B cell (primary cell): Measurements from ENCODE around the gene DSG3. TPM values are rescaled to one million over a fixed set of nuclear protein-coding genes. Genes with fewer than 3 reads are reported as not detected.
"Not testable (repeated sequence)": the region's sequence is repeated elsewhere in the genome, so short reads cannot be mapped to it uniquely, and the experiment has no call there.

Source experiments
- ATAC-seq: fragments of 200-7000 bp; cut with Tn5 transposase; one replicate; pipeline ENCODE4 v1.10.0; 2021; ENCODE audit warnings: low read depth, mild to moderate bottlenecking, moderate number of reproducible peaks, moderate library complexity
- CTCF ChIA-PET: fragments of 350-600 bp; sonication (Branson Sonifier 250); formaldehyde crosslinking; loops from one replicate; lab custom pipeline; 2021; ENCODE audit warnings: antibody characterized with exemption, inconsistent platforms; lab: Charles Lee
- POLR2A ChIA-PET: fragments of 350-600 bp; sonication (Branson Sonifier 250); formaldehyde crosslinking; loops from one replicate; lab custom pipeline; 2021; ENCODE audit warnings: antibody characterized with exemption; lab: Charles Lee
- DNase-seq: peaks from one replicate; pipeline ENCODE4 v3.0.0; 2013
- H2AFZ ChIP-seq: 2 replicates; pipeline ENCODE4 v1.6.1; 2012; ENCODE audit warnings: mild to moderate bottlenecking, low read depth, low read length; ENCODE audit not compliant: insufficient read depth, poor library complexity, severe bottlenecking
- H3K27ac ChIP-seq, 2 donors: 1 replicate in 1 of 2; 2 replicates in 1 of 2; pipeline ENCODE4 v1.5.1; 2012 to 2013; ENCODE audit warnings: low read length in 2 of 2, mild to moderate bottlenecking in 2 of 2, moderate library complexity in 1 of 2
- H3K27me3 ChIP-seq, 4 experiments: fragments of 200-600 bp in 1 of 4; sonication (generic) in 1 of 4; replicated peaks in 1 of 4; 1 replicate in 2 of 4; 2 replicates in 2 of 4; pipeline versions ENCODE4 v1.6.1 to v1.7.0; 2013 to 2016; ENCODE audit warnings: low read length in 3 of 4, mild to moderate bottlenecking in 2 of 4, mixed read lengths in 1 of 4, moderate library complexity in 1 of 4; ENCODE audit not compliant: insufficient read depth in 4 of 4, control insufficient read depth in 3 of 4; ENCODE audit errors: control extremely low read depth in 1 of 4
- H3K36me3 ChIP-seq, 2 experiments: replicated peaks in 1 of 2; 1 replicate in 1 of 2; 2 replicates in 1 of 2; pipeline versions ENCODE4 v1.6.1 to v1.7.1; 2013; ENCODE audit warnings: low read length in 1 of 2; ENCODE audit not compliant: insufficient read depth in 2 of 2, control insufficient read depth in 1 of 2; ENCODE audit errors: control extremely low read depth in 1 of 2, extremely low read depth in 1 of 2
- H3K4me1 ChIP-seq, 2 donors: fragments of 200-600 bp in 1 of 2; sonication (generic) in 1 of 2; 1 replicate in 1 of 2; 2 replicates in 1 of 2; pipeline versions ENCODE4 v1.5.1 to v1.6.1; 2013 to 2017; ENCODE audit warnings: low read length in 2 of 2; ENCODE audit not compliant: control insufficient read depth in 2 of 2, insufficient read depth in 2 of 2
- H3K4me2 ChIP-seq: replicated peaks from 2 replicates; pipeline ENCODE3; 2012; ENCODE audit warnings: mild to moderate bottlenecking, low read depth, low read length; ENCODE audit not compliant: poor library complexity, severe bottlenecking
- H3K4me3 ChIP-seq, 5 experiments: fragments of 200-600 bp in 1 of 5; sonication (generic) in 1 of 5; 1 replicate in 3 of 5; 2 replicates in 2 of 5; pipeline versions ENCODE4 v1.5.1 to v1.7.0; 2011 to 2016; ENCODE audit warnings: low read length in 4 of 5, mild to moderate bottlenecking in 4 of 5, low read depth in 2 of 5, control low read depth in 1 of 5, moderate library complexity in 1 of 5; ENCODE audit not compliant: insufficient read depth in 1 of 5; ENCODE audit errors: control extremely low read depth in 1 of 5, extremely low read depth in 1 of 5
- H3K79me2 ChIP-seq: fragments of 200-600 bp; sonication (generic); one replicate; pipeline ENCODE4 v1.6.0; 2016; ENCODE audit warnings: low read length; ENCODE audit not compliant: control insufficient read depth, insufficient read depth
- H3K9ac ChIP-seq: fragments of 200-600 bp; sonication (generic); 2 replicates; pipeline ENCODE4 v1.6.1; 2017; ENCODE audit warnings: mild to moderate bottlenecking, low read length, moderate library complexity
- H3K9me3 ChIP-seq, 3 donors: one replicate each; pipeline versions ENCODE4 v1.6.1 to v1.7.1; 2013; ENCODE audit warnings: low read length in 2 of 3; ENCODE audit not compliant: control insufficient read depth in 2 of 3, insufficient read depth in 1 of 3; ENCODE audit errors: control extremely low read depth in 1 of 3
- H4K20me1 ChIP-seq: 2 replicates; pipeline ENCODE4 v1.6.0; 2012; ENCODE audit warnings: mild to moderate bottlenecking, low read length; ENCODE audit not compliant: insufficient read depth, control insufficient read depth, poor library complexity, severe bottlenecking
- H3K27ac Mint-ChIP-seq: one replicate; pipeline ENCODE4 v1.8.0; 2021; ENCODE audit warnings: mixed read lengths
- H3K27me3 Mint-ChIP-seq: one replicate; pipeline ENCODE4 v1.8.0; 2021; ENCODE audit warnings: mixed read lengths
- H3K4me1 Mint-ChIP-seq: one replicate; pipeline ENCODE4 v1.8.0; 2021; ENCODE audit warnings: mixed read lengths
- H3K4me3 Mint-ChIP-seq: one replicate; pipeline ENCODE4 v1.8.0; 2021; ENCODE audit warnings: mixed read lengths
- H3K9me3 Mint-ChIP-seq: one replicate; pipeline ENCODE4 v1.8.0; 2022; ENCODE audit warnings: mixed read lengths; ENCODE audit not compliant: insufficient read depth
- CTCF ChIP-seq: fragments of 200-600 bp; IDR thresholded peaks from one replicate; pipeline ENCODE4 v1.8.0; 2022; ENCODE audit warnings: antibody characterized with exemption, mild to moderate bottlenecking
- EZH2 ChIP-seq: IDR thresholded peaks from 2 replicates; pipeline ENCODE4 v1.6.1; 2012; ENCODE audit warnings: borderline replicate concordance, low read depth, mild to moderate bottlenecking, moderate library complexity, low read length; ENCODE audit not compliant: insufficient read depth, poor library complexity, severe bottlenecking
- WGBS: methylation state at CpG from one replicate; pipeline ENCODE4 v1.1.5; 2013; ENCODE audit warnings: missing lambda C conversion rate; ENCODE audit not compliant: insufficient coverage; 5-methylcytosine and 5-hydroxymethylcytosine counted together
- intact Hi-C: fragments of 100-400 bp; cut with micrococcal nuclease; formaldehyde crosslinking; loops from one replicate; pipeline ENCODE4 v1.10.0; 2022
- polyA plus RNA-seq: library from polyadenylated mRNA; depleted of rRNA; stranded (reverse); fragments of >200 nt; gene quantifications from 2 replicates; pipeline ENCODE4 v1.2.3, GENCODE V29; 2012
- total RNA-seq, 2 donors: library from RNA; stranded (reverse); fragments of 120-200 nt in 1 of 2; gene quantifications; 1 replicate in 1 of 2; 2 replicates in 1 of 2; pipeline versions ENCODE4 v1.2.3 to v1.2.4, GENCODE V29; 2013 to 2022

DSG3 gene
- total and polyA plus RNA-seq, 2 donors (not counting 1 experiment from before 2014, with no cell fraction given) = not detected

- Histone ChIP-seq H3K4me1 (no peaks in the 10 kb centered on the region), H3K9ac (no peak overlapping the region), H3K9me3 (no peaks in the 10 kb centered on the region), H3K27ac (no peak overlapping the region), H4K20me1 (no peaks in the 10 kb centered on the region), H2AFZ (no peak overlapping the region), H3K4me3 (no peak overlapping the region), H3K27me3 (no peaks in the 10 kb centered on the region), H3K79me2 (no peaks in the 10 kb centered on the region), H3K4me2 (no peak overlapping the region), H3K36me3 (no peaks in the 10 kb centered on the region)
- no peak overlapping the region for H3K27ac Mint-ChIP-seq
- peaks cover 7% of the 10 kb centered on the region for H3K27me3 Mint-ChIP-seq
- DNase-seq = no peak
- ChIA-PET CTCF (no interaction called here), POLR2A (no interaction called here)
- TF ChIP-seq EZH2 (no peak), CTCF (no peak)
- H3K9me3 Mint-ChIP-seq = no peaks in the 10 kb centered on the region
- no peak overlapping the region for H3K4me3 Mint-ChIP-seq
- no peak for ATAC-seq
- intact Hi-C loops = no loop called here
- WGBS = 90% methylated on average over 3 of the region's 5 CpGs
- no peaks in the 10 kb centered on the region for H3K4me1 Mint-ChIP-seq
Measured at GRCh38 chr18:31506024-31506742, 58.6 kb downstream of the DSG3 start.

- WGBS = no CpG with 5 or more reads among the region's 2 CpGs
- H3K27me3 Mint-ChIP-seq, H3K9me3 Mint-ChIP-seq, DNase-seq, H3K27me3 ChIP-seq, H3K36me3 ChIP-seq, H4K20me1 ChIP-seq, CTCF ChIA-PET, H3K4me2 ChIP-seq, H3K4me1 Mint-ChIP-seq, H3K4me3 ChIP-seq, H3K27ac ChIP-seq, intact Hi-C loops, POLR2A ChIA-PET, H3K9me3 ChIP-seq, H3K9ac ChIP-seq, H3K27ac Mint-ChIP-seq, ATAC-seq, H3K4me1 ChIP-seq, H3K4me3 Mint-ChIP-seq, H3K79me2 ChIP-seq, H2AFZ ChIP-seq: not testable (repeated sequence)
Measured at GRCh38 chr18:31507124-31507523, 59.6 kb downstream of the DSG3 start.
